CD4-positive, alpha-beta T cell treated with Interleukin-15 for 4 hours (primary cell): ENCODE data around the gene RASD1.

Source experiments
- DNase-seq: peaks from one replicate; pipeline ENCODE4 v3.0.0-alpha.2; 2020; ENCODE audit warnings: low spot score

Gene RASD1

DNA sequence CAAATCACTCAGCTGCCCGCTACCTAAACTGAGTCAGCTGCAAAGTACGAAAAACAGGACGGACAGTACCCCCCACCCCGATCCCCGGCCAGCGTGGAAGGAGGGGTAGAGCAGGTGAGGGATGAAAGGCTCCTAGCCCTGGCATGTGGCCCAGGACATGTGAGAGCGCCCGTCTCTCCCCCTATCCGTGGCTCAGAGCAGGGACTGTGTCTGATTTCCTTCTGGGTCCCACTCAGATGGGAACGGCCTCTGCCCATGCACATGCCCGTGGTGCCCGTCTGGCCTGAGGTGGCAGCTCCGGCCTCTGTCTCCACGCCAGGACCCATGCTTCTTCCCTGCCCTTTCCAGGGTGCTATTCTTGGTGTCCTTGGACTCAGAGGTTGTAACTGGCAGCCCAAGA lies 30.2 kb upstream of the RASD1 start:
- DNase-seq: no peak

DNA sequence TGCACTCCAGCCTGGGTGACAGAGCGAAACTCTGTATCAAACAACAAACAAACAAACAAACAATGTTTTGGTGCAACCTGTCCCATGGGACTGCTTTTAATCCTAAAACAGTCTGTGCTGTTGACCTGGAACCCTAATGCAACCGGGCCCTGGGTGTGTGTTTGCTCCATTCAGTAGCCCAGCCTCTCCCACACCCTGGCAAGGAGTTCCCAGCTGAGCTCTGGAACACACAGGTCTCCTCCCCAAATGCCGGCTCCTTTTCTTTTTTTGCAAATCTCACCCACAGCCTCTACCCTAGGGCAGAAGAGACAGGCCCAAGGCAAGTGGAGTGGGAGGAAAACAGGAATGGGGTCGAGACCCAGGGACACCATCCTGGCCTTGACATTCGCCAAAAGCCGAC lies 29.8 kb upstream of the RASD1 start:
- no peak for DNase-seq

DNA sequence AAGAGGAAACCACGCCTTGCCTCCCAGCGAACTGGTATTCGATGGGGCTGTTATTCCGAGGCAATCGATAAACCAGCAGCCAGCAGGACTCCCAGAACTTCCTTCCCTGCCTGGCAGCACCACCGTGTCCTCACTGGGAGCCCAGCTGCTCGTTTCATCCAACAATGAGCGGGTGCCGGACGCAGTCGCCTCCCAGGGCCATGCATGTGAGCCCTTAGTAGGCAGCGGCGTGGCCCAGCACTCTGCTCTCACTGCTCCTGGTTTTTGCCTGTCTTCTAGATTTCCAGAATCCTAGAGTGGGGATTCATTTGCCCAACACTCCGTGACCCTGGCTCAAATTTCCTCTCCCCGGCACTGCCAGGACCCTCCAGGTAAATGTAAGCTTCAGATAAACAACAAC lies 29.1 kb upstream of the RASD1 start:
- no peak for DNase-seq

DNA sequence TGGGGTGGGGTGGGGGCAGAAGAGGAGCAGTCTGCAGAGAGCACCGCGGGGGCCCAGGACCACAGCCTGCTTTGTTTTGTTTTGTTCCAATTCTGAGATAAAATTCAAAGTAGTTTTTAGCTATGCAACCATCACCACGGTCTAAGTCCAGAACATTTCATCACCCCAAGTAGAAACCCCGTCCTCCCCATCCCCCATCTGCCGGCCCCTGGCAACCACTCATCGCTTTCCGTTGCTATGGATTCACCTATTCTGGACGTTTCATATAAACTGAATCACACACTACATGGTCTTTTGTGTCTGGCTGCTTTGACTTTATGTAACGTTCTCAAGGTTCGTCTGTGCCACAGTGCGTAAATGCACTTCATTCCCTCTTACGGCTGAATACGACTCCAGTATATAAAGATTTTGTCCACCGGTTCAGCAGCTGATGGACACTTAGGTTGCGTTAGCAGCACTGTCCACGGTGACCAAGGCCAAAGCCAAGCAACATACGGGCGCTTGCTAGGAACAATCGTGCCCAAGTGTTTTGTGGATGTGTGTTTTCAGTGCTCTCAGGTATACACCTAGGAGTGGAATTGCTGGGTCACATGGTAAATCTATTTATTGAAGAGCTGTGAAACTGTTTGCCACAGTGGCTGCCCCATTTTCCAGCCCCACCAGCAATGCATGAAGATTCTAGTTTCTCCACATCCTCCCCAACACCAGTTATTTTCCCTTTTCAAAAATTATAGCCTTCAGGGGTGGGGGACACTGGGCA lies 27.7 kb upstream of the RASD1 start:
- DNase-seq: no peak

DNA sequence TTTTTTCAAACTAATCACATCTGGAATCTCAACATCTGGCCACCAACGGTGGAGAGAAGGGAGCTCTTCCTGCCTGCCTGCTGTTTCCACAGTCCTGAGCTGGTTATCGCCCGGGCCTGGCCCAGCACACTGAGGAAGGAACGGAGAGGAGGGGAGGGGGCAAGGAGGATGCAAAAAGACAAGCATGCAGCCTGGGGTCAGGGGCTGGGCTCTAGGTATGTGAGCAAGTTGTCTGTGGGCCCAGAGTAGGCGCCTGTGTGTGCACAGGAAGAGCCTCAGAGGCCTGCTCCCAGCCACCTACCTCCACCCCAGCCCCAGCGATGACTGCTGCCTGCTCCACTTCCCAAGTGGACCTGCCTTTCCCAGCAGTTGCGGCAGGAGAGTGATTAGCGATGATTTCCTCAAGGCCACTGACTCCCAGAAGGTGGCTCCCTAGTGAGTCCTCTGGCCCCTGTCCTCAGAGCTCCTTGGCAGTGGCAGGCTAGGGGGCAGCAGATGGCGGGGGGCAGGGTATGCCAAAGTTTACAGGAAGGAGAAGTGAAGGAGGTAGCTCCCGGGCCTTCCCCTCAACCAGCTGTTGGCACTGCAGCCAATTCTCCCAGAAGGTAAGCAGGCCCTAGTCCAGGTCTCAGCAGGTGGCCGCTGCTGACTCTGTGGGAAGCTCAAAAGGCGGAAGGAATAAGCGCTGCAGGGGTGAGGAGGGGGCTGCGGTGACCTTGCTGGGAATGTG lies 27.0 kb upstream of the RASD1 start:
- DNase-seq: no peak

DNA sequence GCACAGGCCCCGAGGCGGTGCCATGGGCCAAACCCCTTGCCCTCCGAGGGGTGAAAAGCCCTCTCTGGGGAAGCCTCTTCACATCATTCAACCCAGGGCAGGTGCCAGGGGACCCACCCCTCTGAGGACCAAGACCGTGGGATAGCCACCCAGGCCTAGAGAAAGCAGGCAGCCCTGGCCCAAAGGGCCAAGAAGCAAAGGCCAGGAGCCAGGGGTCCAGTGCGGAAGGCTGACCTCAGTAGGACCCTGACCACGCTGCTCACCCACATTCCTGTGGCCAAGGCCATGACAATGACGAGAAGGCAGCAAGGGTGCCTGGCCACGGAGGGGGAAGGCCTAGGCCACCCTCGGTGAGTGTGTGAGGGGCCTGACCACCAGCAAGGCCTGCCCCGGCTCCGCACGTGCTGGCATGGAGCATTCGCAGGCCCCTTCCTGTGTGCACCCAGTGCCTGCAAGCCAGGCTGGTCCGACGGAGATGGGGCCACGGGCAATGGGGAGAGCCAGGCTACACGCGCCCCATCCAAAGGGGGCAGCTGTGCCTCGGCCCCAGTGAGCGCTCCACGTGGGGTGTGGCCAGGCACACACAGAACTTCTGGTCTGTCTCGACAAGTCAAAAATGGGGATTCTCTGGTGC lies 24.5 kb upstream of the RASD1 start:
- DNase-seq: no peak

DNA sequence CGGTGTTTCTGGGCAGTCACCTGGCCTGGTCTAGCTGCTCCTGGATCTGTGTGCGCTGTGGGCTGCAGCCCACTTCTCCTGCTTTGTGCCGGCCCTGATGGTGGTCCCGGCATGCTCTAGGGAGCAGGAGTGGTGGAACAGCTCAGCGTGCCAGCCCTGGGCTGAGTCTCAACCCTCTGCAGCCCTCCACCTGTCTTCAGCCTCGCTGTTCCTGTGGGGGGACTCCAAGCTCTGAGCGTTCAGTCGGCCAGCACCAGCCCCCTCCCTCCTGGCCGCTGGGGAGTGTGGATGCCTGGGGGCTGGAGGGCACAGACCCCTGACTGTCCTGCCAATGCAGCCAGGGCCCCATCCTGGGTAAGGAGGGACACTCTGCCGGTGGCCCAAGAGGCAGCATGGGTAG lies 23.7 kb upstream of the RASD1 start:
- DNase-seq: no peak

DNA sequence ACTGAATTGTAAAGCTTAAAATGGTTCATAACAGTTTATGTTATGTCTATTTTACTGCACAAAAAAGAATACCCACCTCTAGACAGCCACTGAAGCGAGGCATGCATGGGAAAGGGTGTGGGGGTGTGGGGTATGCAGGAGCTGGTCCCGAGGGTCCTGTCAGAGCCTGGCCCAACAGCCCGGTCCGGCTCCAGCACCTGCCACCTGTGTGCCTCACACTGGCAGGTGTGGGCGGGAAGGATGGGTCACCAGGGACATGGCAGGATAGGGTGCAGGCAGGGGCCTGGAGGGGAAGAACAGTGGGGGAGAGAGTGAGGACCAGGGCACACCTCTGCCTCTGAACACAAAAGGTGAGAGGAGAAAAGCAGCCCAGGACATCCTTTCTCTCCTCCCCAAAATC lies 22.8 kb upstream of the RASD1 start:
- no peak for DNase-seq

DNA sequence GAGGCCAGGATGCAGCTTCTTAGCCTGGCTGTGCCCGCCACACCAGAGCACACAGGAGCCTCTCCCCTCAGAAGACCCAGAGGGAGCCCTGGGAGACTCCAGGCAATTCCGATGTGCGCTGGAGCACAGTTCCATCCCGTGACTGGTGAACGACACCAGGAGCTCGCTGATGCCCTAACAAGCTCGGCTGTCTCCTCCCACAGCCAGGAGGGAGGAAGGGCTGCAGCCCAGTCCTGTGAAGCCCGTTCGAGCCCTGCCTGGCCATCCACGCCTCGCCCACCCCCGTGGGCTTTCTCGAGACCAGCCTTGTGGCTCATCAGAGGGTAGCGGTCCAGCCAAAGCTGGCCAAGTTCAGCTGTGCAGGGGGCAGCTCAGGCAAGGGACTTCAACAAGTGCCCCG lies 21.8 kb upstream of the RASD1 start:
- no peak for DNase-seq

DNA sequence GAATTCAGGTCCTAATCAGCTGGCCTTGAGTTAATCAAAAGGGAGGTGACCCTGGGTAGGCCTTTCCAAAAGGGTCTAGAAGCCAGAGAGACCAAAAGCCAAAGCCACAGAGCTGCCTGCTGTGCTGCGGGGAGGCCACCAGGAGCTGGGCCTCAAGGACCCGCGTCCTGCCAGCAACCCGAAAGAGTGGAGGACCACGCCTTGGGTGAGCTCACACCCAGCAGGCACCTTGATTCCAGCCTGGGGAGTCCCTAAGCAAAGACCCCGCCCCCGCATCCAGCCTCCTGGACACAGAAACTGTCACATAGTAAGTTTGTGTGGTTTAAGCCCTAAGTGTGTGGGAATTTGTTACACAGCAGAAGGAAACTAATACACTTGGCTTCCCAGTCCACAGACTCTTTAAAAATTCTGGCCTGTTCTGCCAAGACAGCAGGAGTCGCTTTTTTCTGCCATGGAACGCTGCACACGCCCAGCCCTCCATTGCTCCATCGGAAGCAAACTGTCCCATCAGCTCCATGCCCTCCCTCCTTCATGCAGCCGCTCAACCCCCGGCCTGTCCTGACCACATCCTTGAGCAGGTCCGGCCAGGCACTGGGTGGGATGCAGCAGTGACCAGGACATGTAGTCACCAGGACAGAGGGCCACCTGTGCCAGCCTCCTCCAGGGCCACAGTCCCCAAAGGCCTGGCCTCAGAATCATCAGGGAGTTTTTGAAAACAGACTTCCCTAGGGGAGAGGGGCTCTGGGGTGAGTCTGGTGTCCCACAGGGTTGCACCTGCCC lies 20.9 kb upstream of the RASD1 start:
- no peak for DNase-seq

DNA sequence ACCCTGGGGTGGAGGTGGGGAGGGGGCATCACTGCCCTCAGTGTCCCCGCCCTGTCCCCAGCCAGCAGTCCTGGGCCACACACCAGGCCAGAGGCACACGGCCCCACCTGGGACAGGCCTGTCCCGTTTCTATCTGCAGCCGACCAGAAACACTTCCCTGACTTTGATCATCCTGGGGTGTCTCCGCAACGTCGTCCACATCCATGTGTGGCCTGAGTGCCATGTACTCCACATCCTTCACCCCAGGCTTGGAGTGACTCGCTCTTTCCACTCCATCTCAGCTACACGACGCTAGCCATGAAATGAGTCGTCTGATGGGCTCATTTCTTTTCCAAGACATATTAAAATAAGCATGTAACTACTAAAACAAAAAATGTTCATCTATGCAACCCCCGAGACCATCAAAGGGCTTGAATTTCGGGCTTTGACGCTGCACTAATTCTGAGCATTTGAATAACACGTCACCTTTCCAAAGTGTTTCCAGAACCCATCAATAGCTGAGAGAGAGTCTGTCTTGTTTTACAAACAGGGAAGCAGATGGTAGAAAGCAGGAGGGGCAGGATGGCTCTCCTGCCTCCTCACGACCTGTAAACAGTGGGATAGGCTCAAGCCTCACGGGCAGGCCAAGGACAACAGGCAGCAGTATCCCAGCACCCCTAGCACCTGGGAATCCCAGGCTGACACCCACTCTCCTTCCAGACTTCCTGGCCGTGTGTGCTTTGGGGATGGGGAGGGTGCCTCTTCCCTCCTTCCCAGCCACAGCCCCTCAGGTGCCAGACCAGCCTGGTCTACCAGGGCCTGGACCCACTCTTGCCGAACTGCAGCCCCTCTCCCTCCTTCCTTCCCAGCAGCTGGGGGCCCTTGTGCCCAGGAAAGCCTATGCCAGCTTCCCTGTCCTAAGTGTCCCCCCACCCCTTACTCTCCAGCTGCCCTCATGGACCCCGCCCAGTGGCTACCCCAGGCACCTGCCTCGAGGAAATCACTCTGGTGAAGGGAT lies 20.0 kb upstream of the RASD1 start:
- no peak for DNase-seq

DNA sequence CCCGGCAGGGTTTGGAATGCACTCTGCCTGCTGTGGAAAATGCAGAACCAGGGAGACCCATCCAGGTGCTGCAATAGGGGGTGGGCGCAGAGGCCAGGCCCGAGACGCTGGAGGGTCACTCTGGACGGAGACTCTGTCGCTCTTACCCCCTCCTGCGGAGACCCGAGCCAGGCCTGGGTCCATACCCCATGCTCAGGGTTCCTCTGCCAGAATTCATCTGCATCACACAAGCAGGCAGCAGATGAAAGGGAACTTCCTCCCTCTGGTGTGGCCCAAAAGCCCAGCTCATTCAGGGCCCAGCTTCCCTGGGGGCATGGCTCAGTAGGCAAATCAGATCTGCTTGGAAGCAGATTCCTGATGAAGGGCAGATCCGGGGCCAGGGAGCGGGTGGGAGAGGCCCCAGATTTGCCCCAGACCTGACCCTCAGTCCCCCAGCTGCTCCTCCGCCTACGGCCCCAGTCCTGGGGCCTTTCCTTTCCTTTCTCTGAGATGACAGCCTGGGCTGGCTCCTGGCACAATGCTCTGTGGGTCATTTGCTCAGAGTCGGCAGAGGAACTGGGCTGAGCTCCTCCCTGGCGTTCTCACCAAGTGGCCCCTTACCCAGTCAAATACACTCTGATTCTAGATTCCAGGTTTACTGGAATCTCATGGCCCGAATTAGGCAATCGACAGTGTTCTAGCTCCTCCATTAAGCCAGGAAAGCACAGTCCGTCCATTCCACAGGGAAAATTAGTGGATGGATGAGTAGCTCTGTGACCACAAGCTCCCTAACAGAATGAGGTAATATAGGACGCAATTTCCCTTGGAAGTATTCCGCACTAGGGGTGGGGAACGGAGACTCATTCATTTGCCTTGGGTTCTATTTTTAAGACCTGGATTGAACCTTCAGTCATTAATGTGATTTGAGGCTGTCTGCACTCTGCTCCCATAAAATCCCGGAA lies 19.1 kb upstream of the RASD1 start:
- DNase-seq: no peak

DNA sequence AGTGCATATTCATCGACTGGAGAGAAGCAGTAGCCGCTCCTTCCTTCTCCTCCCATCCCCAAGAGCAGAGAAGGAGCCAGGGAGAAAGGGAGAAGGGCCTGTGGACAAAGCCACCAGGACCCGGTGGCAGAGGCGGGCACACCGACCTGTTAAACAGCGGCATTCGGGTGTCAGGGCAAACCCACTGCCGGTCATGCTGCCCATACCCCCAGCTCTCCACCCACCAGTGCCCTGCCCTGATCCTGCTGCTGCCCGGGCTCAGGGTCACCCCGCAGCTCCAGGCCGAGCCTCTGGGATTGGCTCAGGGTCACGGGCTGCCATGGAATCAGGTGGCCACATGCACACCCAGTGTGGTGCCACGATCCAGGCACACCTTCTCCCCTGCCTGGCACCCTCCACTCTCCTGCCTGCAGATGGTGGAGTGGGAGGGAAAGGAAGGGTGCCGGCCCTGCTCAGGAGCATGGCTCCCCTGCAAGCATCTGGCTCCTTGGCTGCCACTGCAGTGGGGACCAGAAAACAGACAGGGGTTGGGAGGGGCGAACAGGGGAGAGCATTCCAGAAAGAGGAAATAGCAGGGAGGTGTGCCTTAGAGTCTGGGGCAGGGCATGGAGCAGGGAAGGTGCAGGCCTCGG lies 18.3 kb upstream of the RASD1 start:
- DNase-seq: no peak

DNA sequence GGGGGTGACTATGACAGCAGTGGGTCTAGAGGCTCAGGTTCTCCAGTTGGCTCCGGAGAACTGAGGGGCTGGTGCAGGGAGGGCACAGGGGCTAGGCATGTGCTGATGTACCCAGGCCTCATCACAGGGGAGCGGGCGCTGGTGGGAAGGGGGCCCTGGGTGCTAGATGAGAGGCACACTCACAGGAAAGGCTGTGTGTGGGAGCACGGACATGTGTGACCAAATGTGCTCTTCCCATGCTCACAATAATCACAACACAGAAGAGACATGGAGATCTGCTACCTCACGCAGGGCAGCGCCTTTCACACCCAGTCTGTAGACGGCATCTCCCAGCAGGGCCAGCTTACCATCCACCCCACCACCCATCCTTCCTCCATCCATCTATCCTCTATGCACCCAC lies 17.4 kb upstream of the RASD1 start:
- DNase-seq: no peak

DNA sequence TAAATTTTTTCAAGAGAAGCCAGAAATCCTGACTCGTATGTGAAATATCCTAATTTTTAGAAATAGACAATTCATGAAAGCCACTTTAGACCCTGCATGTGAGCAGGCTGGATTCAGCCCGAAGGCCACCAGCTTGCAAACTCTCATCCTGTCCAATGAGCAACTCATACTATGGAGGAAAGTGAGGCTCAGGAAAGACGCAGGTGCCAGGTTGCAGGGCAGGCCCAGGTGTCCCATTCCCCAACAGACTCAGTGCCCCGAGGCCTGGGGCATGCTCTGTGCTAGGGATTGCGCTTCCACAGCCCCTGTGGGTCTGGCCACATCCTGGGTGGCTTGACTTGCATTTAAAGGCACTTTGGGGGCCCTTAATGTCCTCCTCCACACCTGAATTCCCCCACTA lies 16.7 kb upstream of the RASD1 start:
- DNase-seq: no peak

DNA sequence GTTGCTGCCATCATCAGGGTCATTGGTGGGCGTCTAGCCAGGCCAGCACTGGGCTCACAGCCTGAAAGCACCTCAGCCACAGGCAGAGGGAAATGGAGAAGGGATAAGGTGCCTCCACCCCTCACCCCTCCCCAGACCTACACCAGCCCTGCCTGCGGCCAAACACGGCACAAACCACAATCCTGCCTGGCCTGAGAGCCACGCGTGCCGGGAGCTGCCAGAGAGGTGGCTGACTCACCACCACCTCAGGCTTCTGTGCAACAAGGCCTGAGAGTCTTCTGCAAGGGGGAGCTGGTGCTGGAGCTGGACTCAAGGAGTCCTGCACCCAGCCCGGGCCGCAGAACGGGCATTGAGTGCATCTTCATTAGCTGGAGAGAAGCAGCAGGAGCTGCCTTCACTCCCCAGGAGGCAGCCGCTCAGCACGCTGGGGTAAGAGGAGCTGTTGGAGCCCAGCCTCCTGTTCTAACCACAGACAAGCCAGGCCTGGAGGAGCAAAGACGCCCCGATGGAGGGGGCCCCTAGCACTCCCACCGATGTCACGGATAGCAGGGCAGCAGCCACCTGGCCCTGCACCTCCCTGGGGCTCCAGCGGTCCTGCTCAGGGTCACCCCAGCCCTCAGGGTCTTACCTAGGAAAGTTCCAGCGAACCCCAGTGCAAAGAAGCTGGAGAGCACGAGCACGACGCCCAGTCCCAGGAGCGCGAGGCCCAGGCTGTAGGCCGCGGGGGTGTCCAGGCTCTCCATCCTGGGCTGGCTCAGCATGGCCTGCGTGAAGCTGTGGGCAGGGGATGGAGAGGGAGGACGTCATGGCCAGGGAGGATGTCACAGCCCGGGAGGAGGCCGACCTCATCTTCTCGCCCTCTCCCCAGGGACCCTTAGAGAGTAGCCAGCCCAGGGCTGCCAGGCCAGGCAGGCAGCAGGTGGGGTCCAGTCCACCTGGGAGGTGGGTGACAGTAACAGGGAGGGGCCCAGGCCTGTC lies 16.0 kb upstream of the RASD1 start:
- no peak for DNase-seq

DNA sequence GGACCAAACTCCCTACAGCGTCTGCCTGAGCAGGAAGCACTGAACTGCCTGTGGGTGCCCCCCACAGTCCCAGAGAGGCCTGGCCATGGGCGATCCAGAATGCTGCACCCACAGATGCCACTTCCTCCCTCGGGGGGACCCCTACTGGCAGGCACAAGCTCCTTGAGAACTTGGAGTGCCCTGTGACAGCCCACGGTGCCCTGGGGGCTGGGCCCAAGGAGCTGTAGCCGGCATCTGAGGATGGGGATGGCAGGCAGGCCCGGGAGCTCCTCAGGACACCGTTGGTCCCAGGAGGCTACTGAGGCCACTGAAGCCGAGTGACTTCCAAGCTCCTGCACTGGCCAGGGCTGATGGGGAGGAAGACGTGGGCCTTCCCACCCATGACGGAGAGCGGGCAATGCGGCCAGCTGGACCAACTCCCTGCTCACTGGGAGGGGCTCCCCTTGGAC lies 15.1 kb upstream of the RASD1 start:
- no peak for DNase-seq
